Upper lobe of left lung (tissue), 6 donors: ENCODE data around the gene DENND1A. TPM values are rescaled to one million over a fixed set of nuclear protein-coding genes. Genes with fewer than 3 reads are reported as not detected.

Experiments used
- ATAC-seq, 2 donors: fragments of 200-7000 bp; cut with Tn5 transposase; one replicate each; pipeline ENCODE4 v1.9.1; 2022; ENCODE audit warnings: mild to moderate bottlenecking in 2 of 2, moderate library complexity in 2 of 2; ENCODE audit not compliant: low FRiP score in 2 of 2
- DNase-seq, 2 donors: peaks; one replicate each; pipeline ENCODE4 v3.0.0-alpha.2; 2019 to 2020
- H3K27ac ChIP-seq, 4 donors: fragments of 200-600 bp; sonication (generic); one replicate each; pipeline ENCODE4 v1.5.1; 2016 to 2019
- H3K27me3 ChIP-seq, 4 donors: fragments of 200-600 bp; sonication (generic); one replicate each; pipeline ENCODE4 v1.5.1; 2017 to 2019
- H3K36me3 ChIP-seq, 4 donors: fragments of 200-600 bp; sonication (generic); one replicate each; pipeline ENCODE4 v1.5.1; 2016 to 2019
- H3K4me1 ChIP-seq, 4 donors: fragments of 200-600 bp; sonication (generic); one replicate each; pipeline ENCODE4 v1.5.1; 2018 to 2019
- H3K4me3 ChIP-seq, 4 donors: fragments of 200-600 bp; sonication (generic); one replicate each; pipeline ENCODE4 v1.5.1; 2017 to 2019; ENCODE audit warnings: mild to moderate bottlenecking in 2 of 4, moderate library complexity in 1 of 4
- H3K9me3 ChIP-seq, 4 donors: fragments of 200-600 bp; sonication (generic); one replicate each; pipeline ENCODE4 v1.5.1; 2018 to 2019
- CTCF ChIP-seq, 6 experiments: fragments of 450-650 bp in 4 of 6; fragments of 200-600 bp in 2 of 6; sonication (generic) in 2 of 6; IDR thresholded peaks; one replicate each; pipeline ENCODE4 v1.5.1; 2016 to 2019; ENCODE audit warnings: antibody characterized with exemption in 6 of 6
- EP300 ChIP-seq, 4 donors: sonication (generic); formaldehyde crosslinking; IDR thresholded peaks; one replicate each; pipeline ENCODE4 v1.5.1; 2017; ENCODE audit warnings: antibody characterized with exemption in 4 of 4, control low read depth in 2 of 4
- POLR2A ChIP-seq, 4 donors: fragments of 450-650 bp; IDR thresholded peaks; one replicate each; pipeline ENCODE4 v1.5.1; 2016 to 2017; ENCODE audit warnings: antibody characterized with exemption in 4 of 4, mild to moderate bottlenecking in 2 of 4
- POLR2AphosphoS5 ChIP-seq, 2 donors: sonication (generic); formaldehyde crosslinking; IDR thresholded peaks; one replicate each; pipeline ENCODE4 v1.5.1; 2017; ENCODE audit warnings: antibody characterized with exemption in 2 of 2
- WGBS, 2 donors: methylation state at CpG; one replicate each; pipeline ENCODE4 v1.1.5; 2017 to 2018; 5-methylcytosine and 5-hydroxymethylcytosine counted together
- total RNA-seq, 6 donors: library from RNA; depleted of rRNA in 4 of 6; stranded (reverse); fragments of >200 nt in 4 of 6; gene quantifications; one replicate each; pipeline versions ENCODE4 v1.1.0 to v1.2.1, GENCODE V29; 2016 to 2021
- donor health status: DM: no; HTN: no; CAD: no; lungs with moderate emphysema.
- donor health status: DM: no; HTN: yes; CAD: no; lungs with severe emphysema.

The DENND1A gene
- total RNA-seq, 6 donors from 2014 or later, result 9.8 to 46.1 (median 16.0) TPM

GRCh38 chr9:123614306-123615263 is 315.3 kb downstream of the DENND1A start:
- H3K27ac ChIP-seq, result no peak overlapping the region
- TF ChIP-seq EP300 (IDR thresholded peaks at IDR 0.05) (no peak), POLR2A (IDR thresholded peaks at IDR 0.05) (no peak), CTCF (IDR thresholded peaks at IDR 0.05) (no peak), POLR2AphosphoS5 (IDR thresholded peaks at IDR 0.05) (no peak)
- H3K27me3 ChIP-seq, result no peaks in the 10 kb centered on the region
- no peaks in the 10 kb centered on the region for H3K4me1 ChIP-seq
- no peak for DNase-seq
- no peaks in the 10 kb centered on the region for H3K9me3 ChIP-seq
- H3K36me3 ChIP-seq, result no peaks in the 10 kb centered on the region
- WGBS, 2 donors, result 89 to 91% methylated on average over 11 of the region's 11 CpGs
- H3K4me3 ChIP-seq, result no peak overlapping the region
- no peak for ATAC-seq

- no peaks in the 10 kb centered on the region for H3K9me3 ChIP-seq
- H3K4me3 ChIP-seq, result no peak overlapping the region
- ATAC-seq, result no peak
- H3K36me3 ChIP-seq, result peaks cover 0 to 3% (median 0%) of the 10 kb centered on the region in 4 donors
- no peaks in the 10 kb centered on the region for H3K27me3 ChIP-seq
- 70 to 74% methylated on average over 1 of the region's 1 CpG for WGBS, 2 donors
- H3K27ac ChIP-seq, result no peak overlapping the region
- DNase-seq, result no peak
- no peaks in the 10 kb centered on the region for H3K4me1 ChIP-seq
- TF ChIP-seq EP300 (IDR thresholded peaks at IDR 0.05) (no peak), CTCF (IDR thresholded peaks at IDR 0.05) (no peak), POLR2AphosphoS5 (IDR thresholded peaks at IDR 0.05) (no peak), POLR2A (IDR thresholded peaks at IDR 0.05) (no peak)
Measured at GRCh38 chr9:123611226-123611625, 318.7 kb downstream of the DENND1A start.

- no peaks in the 10 kb centered on the region for H3K27me3 ChIP-seq
- H3K9me3 ChIP-seq, result no peaks in the 10 kb centered on the region
- H3K36me3 ChIP-seq, result peaks cover 0 to 3% (median 0%) of the 10 kb centered on the region in 4 donors
- no peak for ATAC-seq
- TF ChIP-seq POLR2A (IDR thresholded peaks at IDR 0.05) (no peak), CTCF (IDR thresholded peaks at IDR 0.05) (no peak)
- H3K4me3 ChIP-seq, result no peak overlapping the region
- WGBS, 2 donors, result 92 to 93% methylated on average over 6 of the region's 6 CpGs
- no peak for DNase-seq
- H3K4me1 ChIP-seq, result no peaks in the 10 kb centered on the region
- no peak overlapping the region for H3K27ac ChIP-seq
Measured at GRCh38 chr9:123609844-123610243, 320.1 kb downstream of the DENND1A start.

GRCh38 chr9:123608104-123608503 is 321.8 kb downstream of the DENND1A start:
- no peak for ATAC-seq
- H3K27me3 ChIP-seq, result no peaks in the 10 kb centered on the region
- WGBS, 2 donors, result 89 to 91% methylated on average over 9 of the region's 9 CpGs

More at GRCh38 chr9:123608104-123608503, 321.8 kb downstream of the DENND1A start:
- H3K36me3 ChIP-seq, result peaks cover 0 to 3% (median 0%) of the 10 kb centered on the region in 4 donors
- no peaks in the 10 kb centered on the region for H3K9me3 ChIP-seq
- no peak for DNase-seq
- TF ChIP-seq CTCF (IDR thresholded peaks at IDR 0.05) (no peak), POLR2A (IDR thresholded peaks at IDR 0.05) (no peak), EP300 (IDR thresholded peaks at IDR 0.05) (no peak), POLR2AphosphoS5 (IDR thresholded peaks at IDR 0.05) (no peak)
- H3K4me1 ChIP-seq, result no peaks in the 10 kb centered on the region
- H3K4me3 ChIP-seq, result no peak overlapping the region
- no peak overlapping the region for H3K27ac ChIP-seq
